Inferior parietal cortex (tissue), 1 donor: ENCODE data around the gene MYH7.
"Not testable (repeated sequence)": the region's sequence is repeated elsewhere in the genome, so short reads cannot be mapped to it uniquely, and the experiment has no call there.

Experiments
- DNase-seq: peaks from one replicate; pipeline ENCODE4 v3.0.0-alpha.2; 2016; ENCODE audit errors: extremely low spot score

MYH7 gene

GRCh38 chr14:23430016-23430722 is 5.3 kb downstream of the MYH7 start:
- DNase-seq: no peak

DNA sequence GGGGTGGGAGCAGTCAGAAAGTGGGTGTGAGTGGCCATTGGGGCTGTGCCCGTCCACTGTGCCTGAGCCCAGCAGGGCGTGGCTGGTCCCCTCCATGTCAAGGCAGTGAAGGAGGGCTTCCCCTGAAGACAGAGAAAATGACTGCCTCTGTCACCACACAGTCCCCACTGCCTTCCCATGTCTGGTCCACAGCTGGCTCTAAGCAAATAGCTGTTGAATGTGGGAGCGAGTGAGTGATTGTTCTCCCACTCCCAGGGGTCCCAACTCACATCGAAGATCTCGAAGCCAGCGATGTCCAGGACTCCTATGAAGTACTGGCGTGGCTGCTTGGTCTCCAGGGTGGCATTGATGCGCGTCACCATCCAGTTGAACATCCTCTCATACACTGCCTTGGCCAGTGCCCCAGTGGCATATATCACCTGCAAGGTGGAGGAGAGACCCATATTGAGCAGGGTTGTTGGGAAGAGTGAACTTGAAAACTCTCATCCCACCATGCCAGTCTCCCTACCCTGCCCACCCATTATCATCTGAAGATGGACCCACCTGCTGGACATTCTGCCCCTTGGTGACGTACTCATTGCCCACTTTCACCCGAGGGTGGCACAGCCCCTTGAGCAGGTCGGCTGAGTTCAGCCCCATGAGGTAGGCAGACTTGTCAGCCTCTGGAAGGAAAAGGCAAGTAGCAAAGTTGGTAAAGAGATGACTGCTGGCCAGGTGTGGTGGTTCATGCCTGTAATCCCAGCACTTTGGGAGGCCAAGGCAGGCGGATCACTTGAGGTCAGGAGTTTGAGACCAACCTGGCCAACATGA is 6.6 kb downstream of the MYH7 start:
- no peak for DNase-seq

DNA sequence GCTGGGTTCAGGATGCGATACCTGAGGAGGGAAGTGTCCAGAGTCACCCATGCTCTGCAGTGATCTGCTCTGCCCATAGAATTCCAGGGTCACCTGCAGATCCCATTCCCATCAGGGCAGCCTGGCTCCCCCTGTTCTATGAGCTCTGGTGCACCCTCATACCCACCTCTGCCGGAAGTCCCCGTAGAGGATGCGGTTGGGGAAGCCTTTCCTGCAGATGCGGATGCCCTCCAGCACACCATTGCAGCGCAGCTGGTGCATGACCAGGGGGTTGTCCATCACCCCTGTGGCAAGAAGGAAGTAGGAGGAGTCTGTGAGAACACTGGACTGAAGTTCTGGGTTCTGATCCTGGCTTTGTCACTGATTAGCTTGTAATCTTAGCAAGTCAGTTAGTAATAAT is 9.7 kb downstream of the MYH7 start:
- DNase-seq: not testable (repeated sequence)

- DNase-seq: no peak
These were observed 10.3 kb downstream of the MYH7 start for GRCh38 chr14:23425169-23425568.

DNA sequence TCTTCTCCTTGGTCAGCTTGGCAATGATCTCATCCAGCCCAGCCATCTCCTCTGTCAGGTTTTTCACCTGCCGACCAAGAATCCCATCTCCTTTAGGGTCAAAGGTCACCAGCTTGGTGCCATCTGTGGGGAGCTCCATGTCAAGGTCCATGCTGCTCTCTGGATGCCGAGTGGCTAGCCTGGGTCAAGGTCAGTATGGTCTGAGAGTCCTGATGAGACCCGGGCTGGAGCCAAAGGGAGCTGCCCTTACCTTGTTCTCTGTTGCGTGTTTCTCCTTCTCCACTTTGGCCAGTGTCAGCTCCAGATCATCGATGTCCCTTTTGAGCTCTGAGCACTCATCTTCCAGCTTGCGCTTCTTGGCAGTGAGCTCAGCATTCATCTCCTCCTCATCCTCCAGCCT is 11.8 kb downstream of the MYH7 start:
- no peak for DNase-seq

DNA sequence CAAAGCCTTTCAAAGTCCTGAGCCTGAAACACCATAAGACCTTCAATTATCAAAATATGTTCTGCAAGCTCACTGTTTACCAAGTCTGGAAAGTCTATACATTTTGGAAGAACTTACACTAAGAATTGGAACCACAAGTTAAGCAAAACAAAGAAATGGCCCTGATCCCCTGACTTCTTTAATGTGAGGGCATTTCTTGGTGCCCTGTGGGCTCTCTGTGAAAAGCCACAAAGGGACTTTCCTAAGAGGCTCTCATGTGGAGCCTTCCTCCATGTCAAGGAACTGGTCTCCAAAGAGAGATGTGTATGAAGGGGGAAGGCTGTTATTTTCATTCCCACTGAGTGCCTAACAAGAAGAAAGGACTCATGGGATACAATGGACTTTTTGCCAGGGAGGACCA is 13.9 kb downstream of the MYH7 start:
- no peak for DNase-seq

DNA sequence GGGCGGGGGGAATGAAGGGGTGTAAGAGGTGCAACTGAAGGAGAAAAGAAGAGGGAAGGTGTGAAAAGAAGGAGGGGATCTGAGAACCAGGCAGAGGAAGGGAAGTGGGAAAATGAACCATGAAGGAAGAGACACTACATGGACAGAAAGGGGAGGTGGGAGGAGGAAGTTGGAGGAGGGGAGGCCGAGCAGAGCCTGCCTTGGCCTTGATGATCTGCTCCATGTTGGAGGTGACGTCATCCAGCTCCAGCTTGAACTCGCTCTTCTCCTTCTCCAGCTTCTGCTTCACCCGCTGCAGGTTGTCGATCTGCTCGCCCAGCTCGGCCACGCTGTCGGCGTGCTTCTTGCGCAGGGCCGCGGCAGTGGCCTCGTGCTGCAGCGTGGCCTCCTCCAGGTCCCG is 15.8 kb downstream of the MYH7 start:
- DNase-seq: not testable (repeated sequence)

DNA sequence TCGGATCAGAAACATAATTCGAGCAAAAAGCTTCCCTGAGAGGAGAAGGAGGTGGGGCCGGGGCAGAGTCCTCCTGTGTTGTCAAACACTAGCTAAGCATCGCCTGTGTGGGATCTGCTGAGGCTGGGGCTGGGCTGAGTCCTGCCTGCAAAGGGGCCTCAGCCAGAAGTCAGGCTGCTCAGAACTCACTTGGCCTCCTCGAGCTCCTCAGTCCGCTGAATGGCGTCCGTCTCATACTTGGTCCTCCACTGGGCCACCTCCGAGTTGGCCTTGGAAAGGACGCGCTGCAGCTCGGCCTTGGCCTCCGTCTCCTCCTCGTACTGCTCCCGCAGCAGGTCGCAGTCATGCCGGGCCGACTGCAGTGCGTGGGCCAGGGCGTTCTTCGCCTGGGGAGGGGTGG is 17.4 kb downstream of the MYH7 start:
- no peak for DNase-seq

DNA sequence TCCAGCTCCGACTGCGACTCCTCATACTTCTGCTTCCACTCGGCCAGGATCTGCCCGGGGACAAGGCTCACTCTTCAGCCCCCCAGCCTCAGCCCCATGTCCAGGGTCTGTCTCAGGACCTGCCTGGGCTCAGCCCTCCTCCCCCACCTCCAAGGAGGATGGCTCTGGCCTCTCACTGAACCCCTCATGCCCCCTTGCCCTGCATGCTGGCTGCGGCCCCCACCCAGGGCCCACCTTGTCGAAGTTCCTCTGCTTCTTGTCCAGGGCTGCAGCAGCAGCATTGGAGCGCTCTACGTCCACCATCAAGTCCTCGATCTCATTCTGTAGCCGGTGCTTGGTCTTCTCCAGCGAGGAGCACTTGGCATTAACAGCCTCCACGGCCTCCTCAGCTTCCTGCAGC is 18.2 kb downstream of the MYH7 start:
- DNase-seq: not testable (repeated sequence)

DNA sequence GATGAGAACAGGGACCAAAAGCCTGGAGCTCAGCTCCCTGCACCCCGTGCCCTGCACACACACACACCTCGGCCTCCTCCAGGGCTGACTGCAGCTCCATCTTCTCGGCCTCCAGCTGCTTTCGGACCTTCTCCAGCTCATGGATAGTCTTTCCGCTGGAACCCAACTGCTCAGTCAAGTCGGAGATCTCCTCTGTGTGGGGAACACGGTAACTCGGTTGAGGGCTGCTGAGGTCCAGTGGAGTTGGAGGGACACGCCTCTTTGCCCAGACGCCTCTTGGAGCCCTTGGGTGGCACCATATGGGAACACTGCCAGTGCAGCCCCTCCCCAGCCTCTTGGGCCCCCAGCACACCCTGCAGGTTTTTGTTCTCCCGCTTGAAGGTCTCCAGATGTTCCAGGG is 18.7 kb downstream of the MYH7 start:
- no peak for DNase-seq

DNA sequence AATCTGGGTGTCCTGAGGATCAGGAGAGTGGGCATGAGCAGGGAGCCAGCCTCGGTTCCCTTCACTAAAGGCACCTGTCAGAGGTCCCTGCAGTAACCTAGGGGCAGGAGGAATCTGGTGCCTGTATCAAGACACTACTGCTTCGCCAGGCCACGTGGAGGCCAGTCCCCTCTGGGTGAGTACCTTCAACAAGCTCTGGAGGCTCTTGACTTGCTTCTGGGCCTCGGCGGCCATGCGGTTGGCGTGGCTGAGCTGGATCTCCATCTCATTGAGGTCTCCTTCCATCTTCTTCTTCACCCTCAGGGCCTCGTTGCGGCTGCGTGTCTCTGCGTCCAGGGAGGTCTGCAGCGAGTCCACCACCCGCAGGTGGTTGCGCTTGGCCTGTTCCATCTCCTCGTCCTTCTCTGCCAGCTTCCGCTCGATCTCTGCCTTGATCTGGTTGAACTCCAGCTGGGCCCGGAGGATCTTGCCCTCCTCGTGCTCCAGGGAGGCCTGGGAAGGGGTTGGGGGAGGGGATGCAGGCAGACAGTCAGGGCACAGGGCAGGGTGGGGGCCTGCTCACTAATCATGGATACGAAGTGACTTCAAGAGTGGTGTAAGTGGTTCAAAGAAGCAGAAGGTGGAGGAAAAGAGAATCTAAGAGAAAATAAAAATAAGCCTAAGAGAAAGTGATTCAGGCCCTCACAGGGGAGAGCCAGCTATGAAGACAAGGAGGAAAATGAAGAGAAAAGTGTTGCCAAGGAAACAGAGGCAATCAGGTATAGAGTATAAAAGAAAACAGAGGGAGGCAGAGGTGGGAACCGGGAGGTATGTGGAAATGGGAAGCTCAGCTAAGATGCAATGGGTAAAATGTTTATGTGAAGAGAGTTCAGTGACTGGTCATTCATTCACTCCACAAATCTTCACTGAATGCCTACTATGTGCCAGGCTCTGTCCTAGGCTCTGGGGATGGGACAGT is 19.4 kb downstream of the MYH7 start:
- DNase-seq: no peak

GRCh38 chr14:23414906-23415820 is 20.3 kb downstream of the MYH7 start:
- no peak for DNase-seq

DNA sequence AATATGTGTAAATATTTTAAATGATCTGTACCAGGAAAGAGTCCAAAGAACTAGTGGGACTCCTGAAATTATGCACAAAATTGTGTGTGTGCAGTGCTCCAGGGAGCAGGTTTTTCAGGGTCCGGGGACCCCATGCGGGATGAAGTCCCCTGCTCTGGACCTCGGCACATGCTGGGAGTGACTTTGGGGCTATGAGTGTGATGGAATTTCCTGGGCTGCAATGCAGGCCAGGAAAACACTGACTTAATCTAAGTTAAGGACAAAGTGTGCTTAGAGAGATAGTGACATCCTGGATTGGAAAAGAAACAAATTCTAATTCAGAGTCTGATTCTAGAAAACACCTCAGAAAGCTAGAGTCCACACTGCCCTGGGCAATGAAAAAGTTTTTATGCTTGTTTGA is 21.2 kb downstream of the MYH7 start:
- DNase-seq: no peak

DNA sequence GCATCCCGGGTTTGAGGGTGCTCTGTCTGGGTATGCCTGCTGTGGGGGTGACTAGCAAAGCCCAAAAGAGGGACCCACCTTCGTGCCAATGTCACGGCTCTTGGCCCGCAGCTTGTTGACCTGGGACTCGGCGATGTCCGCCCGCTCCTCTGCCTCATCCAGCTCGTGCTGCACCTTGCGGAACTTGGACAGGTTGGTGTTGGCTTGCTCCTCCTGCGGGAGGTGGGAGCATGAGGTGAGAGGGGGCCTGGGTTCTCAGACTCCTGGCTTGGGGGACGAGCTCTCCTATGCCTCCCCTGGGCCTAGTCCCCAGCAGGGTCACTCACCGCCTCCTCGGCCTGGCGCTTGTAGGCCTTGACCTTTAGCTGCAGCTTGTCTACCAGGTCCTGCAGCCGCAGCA is 21.8 kb downstream of the MYH7 start:
- no peak for DNase-seq

DNA sequence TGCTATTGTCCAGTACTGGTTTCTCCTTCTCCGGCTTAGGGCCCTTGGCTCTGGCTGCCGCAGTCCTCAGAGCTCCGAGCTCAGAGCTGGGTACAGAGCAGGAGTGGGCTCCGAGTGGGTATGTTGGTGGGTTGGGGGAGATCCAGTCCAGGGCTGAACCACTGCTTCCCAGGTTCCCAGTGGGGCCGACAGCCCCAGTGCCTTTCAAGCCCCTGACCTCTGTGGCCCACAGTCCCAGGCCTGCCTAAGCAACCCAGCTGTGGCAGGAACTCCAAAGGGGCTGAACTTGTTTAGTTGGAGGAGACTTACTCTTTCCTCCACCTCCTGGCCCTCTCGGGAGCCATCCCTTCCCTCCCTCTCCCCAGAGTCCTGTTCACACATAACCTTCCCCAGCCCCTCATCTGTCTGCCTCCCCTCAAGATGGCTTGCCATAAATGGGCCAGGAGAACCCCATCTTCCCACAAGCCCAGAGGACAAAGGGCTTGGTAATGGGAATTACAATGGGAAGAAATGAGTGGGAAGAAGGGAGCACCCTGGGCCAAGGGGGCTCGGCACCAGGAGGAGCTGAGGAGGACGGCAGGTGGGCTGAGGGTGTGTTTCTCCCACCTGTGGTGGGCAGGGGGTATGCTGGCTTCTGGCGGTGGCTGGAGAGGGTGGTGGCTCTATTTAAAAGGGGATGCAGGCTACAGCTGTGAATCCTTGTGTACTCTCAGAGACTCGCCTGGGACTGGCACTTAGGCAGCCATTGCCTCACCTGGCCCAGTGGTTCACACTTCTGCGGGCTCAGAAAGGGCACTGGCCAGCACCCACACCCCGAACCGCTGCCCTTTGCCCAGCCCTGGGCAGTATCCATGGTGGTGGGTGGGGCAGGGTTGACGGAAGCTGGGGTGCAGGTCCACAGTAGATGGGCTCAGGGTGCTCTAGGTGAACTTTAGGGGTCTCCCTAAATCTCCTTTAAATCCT is 23.6 kb downstream of the MYH7 start:
- DNase-seq: no peak

DNA sequence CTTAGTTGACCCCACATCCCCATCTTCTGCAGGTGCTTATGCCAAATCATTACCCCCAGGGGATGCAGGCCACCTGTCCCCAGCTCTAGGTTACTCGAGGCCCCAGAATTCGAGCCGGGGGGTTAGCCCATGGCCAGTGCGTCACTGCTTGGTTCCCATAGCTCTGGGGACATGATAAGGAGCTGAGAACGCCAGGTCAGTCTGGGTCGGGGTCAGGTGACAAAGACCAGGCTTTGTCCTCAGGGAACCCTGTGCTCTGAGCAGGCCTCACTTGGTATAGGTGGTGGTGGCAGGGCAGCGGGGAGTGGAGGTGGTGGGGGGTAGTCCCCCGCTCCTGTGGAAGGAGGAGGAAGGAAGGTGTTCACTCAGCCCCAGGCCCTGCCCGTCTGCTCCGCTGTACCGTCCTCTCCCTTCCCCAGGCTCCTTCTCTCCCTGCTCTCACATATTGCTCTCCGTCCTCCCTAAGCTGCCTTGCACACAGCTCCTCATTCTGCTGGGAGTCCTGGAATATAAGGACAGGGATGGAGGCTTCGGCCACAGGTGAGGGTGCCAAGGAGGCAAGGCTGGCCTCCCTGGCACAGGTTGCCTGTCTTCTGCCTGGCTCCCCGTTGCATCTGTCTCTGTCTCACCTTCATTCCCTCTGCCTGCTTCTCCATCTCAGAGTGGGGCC is 25.4 kb downstream of the MYH7 start:
- no peak for DNase-seq

GRCh38 chr14:23409475-23409874 is 26.0 kb downstream of the MYH7 start:
- no peak for DNase-seq

- no peak for DNase-seq
These were observed 27.2 kb downstream of the MYH7 start for GRCh38 chr14:23408307-23408630.

DNA sequence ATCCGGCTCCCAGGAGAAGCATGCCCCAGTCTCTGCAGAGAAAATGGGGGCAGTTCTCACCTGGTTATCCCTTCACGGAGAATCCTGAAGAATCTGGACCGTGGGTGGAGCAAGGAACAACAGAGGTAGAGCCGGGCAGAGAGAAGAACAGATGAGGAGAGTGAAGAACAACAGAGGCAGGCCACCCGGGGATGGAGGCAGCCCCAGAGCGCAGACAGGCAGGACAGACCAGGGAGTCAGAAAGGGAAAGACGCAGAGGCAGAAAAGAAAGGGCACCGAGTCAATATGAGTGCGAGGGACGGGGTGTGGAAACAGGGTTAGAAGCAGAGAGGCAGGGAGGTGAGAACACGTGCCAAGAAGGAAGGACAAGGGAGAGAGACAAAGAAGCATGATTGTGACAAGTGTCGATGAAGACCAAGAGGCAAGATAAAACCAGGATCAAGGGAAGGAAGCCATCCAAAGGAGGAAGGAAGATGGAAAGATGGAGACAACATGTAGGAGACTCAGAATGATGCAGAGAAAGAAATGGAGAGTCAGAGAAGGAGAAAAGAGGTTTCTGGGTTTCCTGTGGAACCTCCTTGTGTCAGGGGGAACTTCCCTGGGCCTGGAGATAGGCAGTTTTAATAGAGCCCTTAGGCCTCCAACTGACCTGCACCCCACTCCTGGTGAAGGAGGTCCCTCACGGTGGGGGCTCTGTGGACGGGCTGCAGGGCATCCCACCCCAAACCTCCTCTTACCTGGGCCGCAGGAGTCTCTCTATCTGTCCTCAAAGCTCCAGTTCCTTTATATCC is 27.7 kb downstream of the MYH7 start, which contains the start of gene MYH6:
MYH6 (minus strand) TSS at position 758 of the 791 bp plus-strand sequence. CDS start 1,050 bp downstream, outside the sequence.
- no peak for DNase-seq
